ENCODE data around the gene ATXN10.

The ATXN10 gene

GRCh38 chr22:45760682-45761081, 89.0 kb downstream of the ATXN10 start:
- H3K27ac ChIP-seq (replicated peaks) = no peak overlapping the region
- TF ChIP-seq CTCF (IDR thresholded peaks at IDR 0.05; ENCODE audit: insufficient read depth, low read length) (no peak), POLR2AphosphoS5 (IDR thresholded peaks at IDR 0.05; ENCODE audit: low read depth) (no peak), GABPA (IDR thresholded peaks at IDR 0.05; ENCODE audit: low read depth) (no peak), SPI1 (IDR thresholded peaks at IDR 0.05; ENCODE audit: borderline replicate concordance, low read depth) (no peak)
- TF ChIP-seq, protein P1, sequence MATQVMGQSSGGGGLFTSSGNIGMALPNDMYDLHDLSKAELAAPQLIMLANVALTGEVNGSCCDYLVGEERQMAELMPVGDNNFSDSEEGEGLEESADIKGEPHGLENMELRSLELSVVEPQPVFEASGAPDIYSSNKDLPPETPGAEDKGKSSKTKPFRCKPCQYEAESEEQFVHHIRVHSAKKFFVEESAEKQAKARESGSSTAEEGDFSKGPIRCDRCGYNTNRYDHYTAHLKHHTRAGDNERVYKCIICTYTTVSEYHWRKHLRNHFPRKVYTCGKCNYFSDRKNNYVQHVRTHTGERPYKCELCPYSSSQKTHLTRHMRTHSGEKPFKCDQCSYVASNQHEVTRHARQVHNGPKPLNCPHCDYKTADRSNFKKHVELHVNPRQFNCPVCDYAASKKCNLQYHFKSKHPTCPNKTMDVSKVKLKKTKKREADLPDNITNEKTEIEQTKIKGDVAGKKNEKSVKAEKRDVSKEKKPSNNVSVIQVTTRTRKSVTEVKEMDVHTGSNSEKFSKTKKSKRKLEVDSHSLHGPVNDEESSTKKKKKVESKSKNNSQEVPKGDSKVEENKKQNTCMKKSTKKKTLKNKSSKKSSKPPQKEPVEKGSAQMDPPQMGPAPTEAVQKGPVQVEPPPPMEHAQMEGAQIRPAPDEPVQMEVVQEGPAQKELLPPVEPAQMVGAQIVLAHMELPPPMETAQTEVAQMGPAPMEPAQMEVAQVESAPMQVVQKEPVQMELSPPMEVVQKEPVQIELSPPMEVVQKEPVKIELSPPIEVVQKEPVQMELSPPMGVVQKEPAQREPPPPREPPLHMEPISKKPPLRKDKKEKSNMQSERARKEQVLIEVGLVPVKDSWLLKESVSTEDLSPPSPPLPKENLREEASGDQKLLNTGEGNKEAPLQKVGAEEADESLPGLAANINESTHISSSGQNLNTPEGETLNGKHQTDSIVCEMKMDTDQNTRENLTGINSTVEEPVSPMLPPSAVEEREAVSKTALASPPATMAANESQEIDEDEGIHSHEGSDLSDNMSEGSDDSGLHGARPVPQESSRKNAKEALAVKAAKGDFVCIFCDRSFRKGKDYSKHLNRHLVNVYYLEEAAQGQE (IDR thresholded peaks at IDR 0.05; ENCODE audit: insufficient replicate concordance, low read depth) = no peak
- H3K27me3 ChIP-seq (ENCODE audit: insufficient read depth, poor library complexity, severe bottlenecking) = no peaks in the 10 kb centered on the region
- H3K4me3 ChIP-seq (replicated peaks; ENCODE audit: insufficient read depth, low read length) = no peak overlapping the region
- no peak for DNase-seq (ENCODE audit: low read depth in 1 of 2, low spot score in 1 of 2)

DNA sequence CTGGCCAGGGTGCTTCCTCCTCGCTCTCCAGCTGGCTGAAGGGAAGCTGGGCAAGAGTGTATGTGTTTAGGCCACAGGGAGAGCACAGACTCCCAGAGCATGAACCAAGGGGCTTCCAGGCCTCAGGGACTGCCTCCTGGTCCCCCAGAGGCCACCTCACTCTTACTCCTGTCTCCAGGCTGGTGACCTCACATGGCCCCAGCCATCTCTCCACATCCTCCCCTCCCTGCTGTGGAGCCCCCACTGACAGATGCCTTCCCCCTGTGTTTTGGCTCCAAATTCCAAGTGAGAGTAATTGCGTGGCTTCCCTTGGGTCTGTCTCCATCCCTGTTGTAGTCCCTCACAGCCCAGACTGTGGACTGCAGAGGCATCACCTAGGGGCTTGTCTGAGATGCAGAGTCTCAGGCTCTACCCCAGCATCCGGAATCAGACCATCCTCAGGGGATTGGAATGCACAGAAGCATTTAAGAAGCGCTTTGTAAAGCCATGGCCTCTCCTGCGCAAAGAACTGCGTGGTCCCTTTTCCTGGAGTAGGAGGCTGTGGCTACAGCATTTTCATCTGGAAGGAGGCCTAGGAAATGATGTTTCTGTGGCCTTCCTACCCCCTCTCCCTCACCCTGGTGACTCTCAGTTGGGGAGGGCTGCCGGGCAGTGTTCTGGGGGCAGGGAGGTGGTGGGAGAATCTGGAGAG, 91.1 kb downstream of the ATXN10 start:
- H3K27me3 ChIP-seq (ENCODE audit: insufficient read depth, poor library complexity, severe bottlenecking) = no peaks in the 10 kb centered on the region
- no peak overlapping the region for H3K4me3 ChIP-seq (replicated peaks; ENCODE audit: insufficient read depth, low read length)
- no peak for TF ChIP-seq POLR2AphosphoS5 (IDR thresholded peaks at IDR 0.05; ENCODE audit: low read depth)
- TF ChIP-seq SPI1 (IDR thresholded peaks at IDR 0.05; ENCODE audit: borderline replicate concordance, low read depth) = no peak
- no peak for TF ChIP-seq CTCF (IDR thresholded peaks at IDR 0.05; ENCODE audit: insufficient read depth, low read length)
- TF ChIP-seq GABPA (IDR thresholded peaks at IDR 0.05; ENCODE audit: low read depth) = no peak
- TF ChIP-seq, protein P1 (IDR thresholded peaks at IDR 0.05; ENCODE audit: insufficient replicate concordance, low read depth) = no peak
- H3K27ac ChIP-seq (replicated peaks) = no peak overlapping the region
- DNase-seq (ENCODE audit: low read depth in 1 of 2, low spot score in 1 of 2) = no peak

DNA sequence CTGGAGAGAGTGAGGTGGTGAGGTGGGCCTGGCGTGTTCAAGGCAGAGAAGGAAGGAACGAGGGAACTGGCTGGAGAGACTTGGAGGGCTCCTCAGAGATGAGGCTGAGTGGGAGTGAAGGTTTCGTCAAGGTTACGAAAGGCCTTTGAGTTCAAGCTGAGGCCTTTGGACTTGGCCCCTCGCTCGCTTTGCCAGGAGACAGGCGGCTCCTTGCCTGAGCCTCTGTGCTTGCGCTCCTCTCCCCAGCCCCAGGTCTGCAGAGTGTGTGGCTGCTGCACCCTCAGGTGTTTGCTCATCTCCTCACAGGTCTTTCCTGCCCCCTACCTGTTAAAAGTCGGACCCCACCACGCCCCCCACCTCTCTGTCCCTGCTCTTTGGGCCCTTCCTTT, 91.6 kb downstream of the ATXN10 start:
- H3K27ac ChIP-seq (replicated peaks) = no peak overlapping the region
- H3K27me3 ChIP-seq (ENCODE audit: insufficient read depth, poor library complexity, severe bottlenecking) = no peaks in the 10 kb centered on the region
- no peak for TF ChIP-seq SPI1 (IDR thresholded peaks at IDR 0.05; ENCODE audit: borderline replicate concordance, low read depth)
- no peak for TF ChIP-seq GABPA (IDR thresholded peaks at IDR 0.05; ENCODE audit: low read depth)
- no peak for TF ChIP-seq CTCF (IDR thresholded peaks at IDR 0.05; ENCODE audit: insufficient read depth, low read length)
- TF ChIP-seq, protein P1 (IDR thresholded peaks at IDR 0.05; ENCODE audit: insufficient replicate concordance, low read depth) = no peak
- TF ChIP-seq POLR2AphosphoS5 (IDR thresholded peaks at IDR 0.05; ENCODE audit: low read depth) = no peak
- DNase-seq (ENCODE audit: low read depth in 1 of 2, low spot score in 1 of 2) = no peak
- H3K4me3 ChIP-seq (replicated peaks; ENCODE audit: insufficient read depth, low read length) = no peak overlapping the region

Measured in HL-60 (cell line).